ENCODE data around the gene DCDC2C.
"Not testable (repeated sequence)": the region's sequence is repeated elsewhere in the genome, so short reads cannot be mapped to it uniquely, and the experiment has no call there.

Gene DCDC2C

GRCh38 chr2:3703236-3703756, at the start of gene DCDC2C:
Gene DCDC2C, plus strand, starts transcription at chr2:3703575. Its CDS starts 177 bp downstream, at chr2:3703752.
- in situ Hi-C loops (cut with HindIII; ENCODE audit: low pct_ligation_motif_present, low pct_unique_long_range_greater_than_20kb, low sequenced_read_pairs): no loop called here
- DNase-seq: no peak

- in situ Hi-C loops (cut with HindIII; ENCODE audit: low pct_ligation_motif_present, low pct_unique_long_range_greater_than_20kb, low sequenced_read_pairs): no loop called here
- DNase-seq: no peak
Observed at GRCh38 chr2:3654011-3654410, 49.4 kb upstream of the DCDC2C start.

- in situ Hi-C loops (cut with HindIII; ENCODE audit: low pct_ligation_motif_present, low pct_unique_long_range_greater_than_20kb, low sequenced_read_pairs): no loop called here
- DNase-seq: no peak
Observed at GRCh38 chr2:3654531-3655225, 48.7 kb upstream of the DCDC2C start.

- in situ Hi-C loops (cut with HindIII; ENCODE audit: low pct_ligation_motif_present, low pct_unique_long_range_greater_than_20kb, low sequenced_read_pairs): no loop called here
- no peak for DNase-seq
Observed at GRCh38 chr2:3655871-3656761, 47.3 kb upstream of the DCDC2C start.

- in situ Hi-C loops (cut with HindIII; ENCODE audit: low pct_ligation_motif_present, low pct_unique_long_range_greater_than_20kb, low sequenced_read_pairs): no loop called here
- no peak for DNase-seq
Observed at GRCh38 chr2:3656762-3657721, 46.3 kb upstream of the DCDC2C start.

- in situ Hi-C loops (cut with HindIII; ENCODE audit: low pct_ligation_motif_present, low pct_unique_long_range_greater_than_20kb, low sequenced_read_pairs): no loop called here
- DNase-seq: no peak
Observed at GRCh38 chr2:3657881-3658280, 45.5 kb upstream of the DCDC2C start, which contains the start of gene ALLC. Gene ALLC, plus strand, starts transcription at chr2:3658200. Its CDS starts 12,958 bp downstream, at chr2:3671158.

GRCh38 chr2:3659447-3660432, 43.6 kb upstream of the DCDC2C start:
- in situ Hi-C loops (cut with HindIII; ENCODE audit: low pct_ligation_motif_present, low pct_unique_long_range_greater_than_20kb, low sequenced_read_pairs): no loop called here

GRCh38 chr2:3660640-3661039, 42.7 kb upstream of the DCDC2C start:
- in situ Hi-C loops (cut with HindIII; ENCODE audit: low pct_ligation_motif_present, low pct_unique_long_range_greater_than_20kb, low sequenced_read_pairs); DNase-seq: not testable (repeated sequence)

More at GRCh38 chr2:3659447-3660432, 43.6 kb upstream of the DCDC2C start:
- DNase-seq: no peak

- no peak for DNase-seq
- in situ Hi-C loops (cut with HindIII; ENCODE audit: low pct_ligation_motif_present, low pct_unique_long_range_greater_than_20kb, low sequenced_read_pairs): no loop called here
Observed at GRCh38 chr2:3661149-3661660, 42.2 kb upstream of the DCDC2C start.

GRCh38 chr2:3662239-3662638, 41.1 kb upstream of the DCDC2C start:
- no peak for DNase-seq
- in situ Hi-C loops (cut with HindIII; ENCODE audit: low pct_ligation_motif_present, low pct_unique_long_range_greater_than_20kb, low sequenced_read_pairs): no loop called here

- no peak for DNase-seq
- in situ Hi-C loops (cut with HindIII; ENCODE audit: low pct_ligation_motif_present, low pct_unique_long_range_greater_than_20kb, low sequenced_read_pairs): no loop called here
Observed at GRCh38 chr2:3664118-3664517, 39.3 kb upstream of the DCDC2C start.

- in situ Hi-C loops (cut with HindIII; ENCODE audit: low pct_ligation_motif_present, low pct_unique_long_range_greater_than_20kb, low sequenced_read_pairs): no loop called here
- DNase-seq: no peak
Observed at GRCh38 chr2:3664925-3665324, 38.5 kb upstream of the DCDC2C start.

GRCh38 chr2:3665886-3666612, 37.3 kb upstream of the DCDC2C start:
- in situ Hi-C loops (cut with HindIII; ENCODE audit: low pct_ligation_motif_present, low pct_unique_long_range_greater_than_20kb, low sequenced_read_pairs): no loop called here
- no peak for DNase-seq

GRCh38 chr2:3666613-3666975, 36.8 kb upstream of the DCDC2C start:
- in situ Hi-C loops (cut with HindIII; ENCODE audit: low pct_ligation_motif_present, low pct_unique_long_range_greater_than_20kb, low sequenced_read_pairs): no loop called here
- no peak for DNase-seq

GRCh38 chr2:3667151-3667631, 36.2 kb upstream of the DCDC2C start:
- in situ Hi-C loops (cut with HindIII; ENCODE audit: low pct_ligation_motif_present, low pct_unique_long_range_greater_than_20kb, low sequenced_read_pairs): no loop called here
- no peak for DNase-seq

GRCh38 chr2:3669656-3670055, 33.7 kb upstream of the DCDC2C start:
- in situ Hi-C loops (cut with HindIII; ENCODE audit: low pct_ligation_motif_present, low pct_unique_long_range_greater_than_20kb, low sequenced_read_pairs): no loop called here
- DNase-seq: no peak

All from ACHN (cell line).